ENCODE measurements around the gene ARHGAP31.

Gene ARHGAP31

DNA sequence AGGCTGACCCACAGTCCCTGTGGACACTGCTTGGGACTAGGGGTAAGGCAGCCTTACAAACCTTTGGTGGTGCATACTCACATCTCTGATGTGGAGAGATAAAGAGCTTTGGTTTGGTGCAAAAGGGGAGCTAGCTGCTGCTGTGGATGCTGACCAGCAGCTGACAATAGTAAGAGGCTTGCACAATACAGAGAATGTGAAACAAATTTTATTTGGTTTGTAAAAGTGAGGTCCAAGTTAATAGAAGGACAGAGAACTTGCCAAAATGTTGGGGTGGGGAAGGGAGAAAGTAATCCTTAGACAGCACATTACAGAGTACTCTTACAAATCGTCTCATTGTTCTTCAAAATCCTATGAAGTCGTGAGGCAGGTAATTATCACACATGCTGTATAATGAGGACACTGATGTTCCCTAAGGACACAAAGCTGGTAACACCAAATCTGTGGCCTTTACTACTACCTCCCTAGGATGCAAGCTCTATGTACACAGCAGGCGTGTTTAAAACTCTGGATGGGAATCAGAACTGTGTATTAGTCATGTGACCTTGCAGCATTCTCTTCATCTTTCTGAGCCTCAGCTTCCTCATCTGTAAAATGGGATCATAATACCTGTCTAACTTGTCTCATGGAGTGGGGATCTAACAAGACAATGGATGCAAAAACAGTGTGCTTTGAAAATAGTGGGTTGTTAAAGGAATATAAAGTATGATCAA, 21.6 kb downstream of the ARHGAP31 start:
- Histone ChIP-seq H3K27me3 (ENCODE audit: low read length) (no peaks in the 10 kb centered on the region), H2AFZ (ENCODE audit: low read depth, low read length, severe bottlenecking) (no peak overlapping the region), H3K27ac (ENCODE audit: low read depth, low read length) (no peak overlapping the region), H3K4me3 (ENCODE audit: insufficient read depth, low read length, poor library complexity, severe bottlenecking) (no peak overlapping the region), H3K9ac (ENCODE audit: low read length) (no peak overlapping the region), H3K36me3 (ENCODE audit: low read length) (no peaks in the 10 kb centered on the region), H3K9me3 (ENCODE audit: insufficient read depth, low read length) (no peaks in the 10 kb centered on the region), H3K4me2 (ENCODE audit: low read depth, low read length, poor library complexity, severe bottlenecking) (no peak overlapping the region), H3K79me2 (ENCODE audit: insufficient read depth, low read length) (no peaks in the 10 kb centered on the region), H4K20me1 (ENCODE audit: low read depth, low read length) (no peaks in the 10 kb centered on the region), H3F3A (ENCODE audit: insufficient read depth) (no peaks in the 10 kb centered on the region), H3K9me2 (replicated peaks; ENCODE audit: insufficient read depth, low read length) (no peaks in the 10 kb centered on the region)
- no peak for TF ChIP-seq EZH2phosphoT487 (conservative IDR thresholded peaks at IDR 0.05; ENCODE audit: low read length)
- TF ChIP-seq, protein P1, sequence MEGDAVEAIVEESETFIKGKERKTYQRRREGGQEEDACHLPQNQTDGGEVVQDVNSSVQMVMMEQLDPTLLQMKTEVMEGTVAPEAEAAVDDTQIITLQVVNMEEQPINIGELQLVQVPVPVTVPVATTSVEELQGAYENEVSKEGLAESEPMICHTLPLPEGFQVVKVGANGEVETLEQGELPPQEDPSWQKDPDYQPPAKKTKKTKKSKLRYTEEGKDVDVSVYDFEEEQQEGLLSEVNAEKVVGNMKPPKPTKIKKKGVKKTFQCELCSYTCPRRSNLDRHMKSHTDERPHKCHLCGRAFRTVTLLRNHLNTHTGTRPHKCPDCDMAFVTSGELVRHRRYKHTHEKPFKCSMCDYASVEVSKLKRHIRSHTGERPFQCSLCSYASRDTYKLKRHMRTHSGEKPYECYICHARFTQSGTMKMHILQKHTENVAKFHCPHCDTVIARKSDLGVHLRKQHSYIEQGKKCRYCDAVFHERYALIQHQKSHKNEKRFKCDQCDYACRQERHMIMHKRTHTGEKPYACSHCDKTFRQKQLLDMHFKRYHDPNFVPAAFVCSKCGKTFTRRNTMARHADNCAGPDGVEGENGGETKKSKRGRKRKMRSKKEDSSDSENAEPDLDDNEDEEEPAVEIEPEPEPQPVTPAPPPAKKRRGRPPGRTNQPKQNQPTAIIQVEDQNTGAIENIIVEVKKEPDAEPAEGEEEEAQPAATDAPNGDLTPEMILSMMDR (IDR thresholded peaks at IDR 0.05; ENCODE audit: insufficient read depth, low read length, poor library complexity, severe bottlenecking): no peak

DNA sequence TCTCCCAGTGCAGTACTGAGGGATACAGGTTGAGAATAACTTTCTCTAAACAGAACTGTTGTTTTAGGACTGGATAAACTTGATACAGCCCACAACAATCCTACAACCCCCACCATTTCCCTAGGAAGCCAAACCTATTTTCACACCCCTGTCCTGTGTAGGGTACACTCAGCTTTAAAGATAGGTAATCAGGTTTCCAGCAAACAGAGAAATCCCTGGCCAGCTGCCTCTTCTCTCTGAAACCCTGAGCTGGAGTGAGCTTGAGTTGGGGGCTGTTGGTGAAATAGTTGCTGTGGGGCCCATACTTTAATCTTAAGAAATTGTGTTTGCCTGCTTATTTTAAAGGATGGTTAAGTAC, 22.1 kb downstream of the ARHGAP31 start:
- Histone ChIP-seq H3F3A (ENCODE audit: insufficient read depth) (no peaks in the 10 kb centered on the region), H2AFZ (ENCODE audit: low read depth, low read length, severe bottlenecking) (no peak overlapping the region), H3K4me2 (ENCODE audit: low read depth, low read length, poor library complexity, severe bottlenecking) (no peak overlapping the region), H3K9ac (ENCODE audit: low read length) (no peak overlapping the region), H4K20me1 (ENCODE audit: low read depth, low read length) (no peaks in the 10 kb centered on the region), H3K79me2 (ENCODE audit: insufficient read depth, low read length) (no peaks in the 10 kb centered on the region), H3K9me2 (replicated peaks; ENCODE audit: insufficient read depth, low read length) (no peaks in the 10 kb centered on the region), H3K4me3 (ENCODE audit: insufficient read depth, low read length, poor library complexity, severe bottlenecking) (no peak overlapping the region), H3K27ac (ENCODE audit: low read depth, low read length) (no peak overlapping the region), H3K9me3 (ENCODE audit: insufficient read depth, low read length) (no peaks in the 10 kb centered on the region), H3K36me3 (ENCODE audit: low read length) (no peaks in the 10 kb centered on the region), H3K27me3 (ENCODE audit: low read length) (no peaks in the 10 kb centered on the region)
- TF ChIP-seq EZH2phosphoT487 (conservative IDR thresholded peaks at IDR 0.05; ENCODE audit: low read length): no peak
- TF ChIP-seq, protein P1 (IDR thresholded peaks at IDR 0.05; ENCODE audit: insufficient read depth, low read length, poor library complexity, severe bottlenecking): no peak

DNA sequence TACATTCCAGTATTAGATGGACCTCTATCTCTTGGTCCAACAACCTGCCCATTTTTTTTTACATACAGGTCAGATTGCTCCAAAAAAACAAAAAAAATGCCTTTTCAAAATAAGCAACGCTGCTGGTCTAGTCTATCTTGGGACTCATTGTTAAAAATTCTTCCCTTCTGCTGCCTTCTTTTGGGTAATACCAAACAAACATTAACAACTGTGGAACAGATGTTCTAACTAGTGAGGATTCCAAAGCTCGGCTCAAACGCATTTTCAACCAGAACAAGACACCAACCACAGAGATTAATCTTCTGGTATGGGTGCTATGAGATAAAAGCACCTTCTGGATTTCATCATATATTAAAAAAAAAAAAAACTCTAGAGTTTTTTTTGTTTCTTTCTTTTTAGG, 24.7 kb downstream of the ARHGAP31 start:
- TF ChIP-seq, protein P1 (IDR thresholded peaks at IDR 0.05; ENCODE audit: insufficient read depth, low read length, poor library complexity, severe bottlenecking): no peak
- no peak for TF ChIP-seq EZH2phosphoT487 (conservative IDR thresholded peaks at IDR 0.05; ENCODE audit: low read length)
- no peak overlapping the region for H2AFZ ChIP-seq (ENCODE audit: low read depth, low read length, severe bottlenecking)
- H3F3A ChIP-seq (ENCODE audit: insufficient read depth): 0 out of 2 replicates have a peak, but pooled peaks cover 6% of the 10 kb centered on the region
- H4K20me1 ChIP-seq (ENCODE audit: low read depth, low read length): no peaks in the 10 kb centered on the region
- H3K9me3 ChIP-seq (ENCODE audit: insufficient read depth, low read length): no peaks in the 10 kb centered on the region
- H3K27ac ChIP-seq (ENCODE audit: low read depth, low read length): no peak overlapping the region
- no peaks in the 10 kb centered on the region for H3K27me3 ChIP-seq (ENCODE audit: low read length)
- no peak overlapping the region for H3K9ac ChIP-seq (ENCODE audit: low read length)
- no peaks in the 10 kb centered on the region for H3K36me3 ChIP-seq (ENCODE audit: low read length)
- no peaks in the 10 kb centered on the region for H3K79me2 ChIP-seq (ENCODE audit: insufficient read depth, low read length)
- no peaks in the 10 kb centered on the region for H3K9me2 ChIP-seq (replicated peaks; ENCODE audit: insufficient read depth, low read length)
- no peak overlapping the region for H3K4me3 ChIP-seq (ENCODE audit: insufficient read depth, low read length, poor library complexity, severe bottlenecking)
- H3K4me2 ChIP-seq (ENCODE audit: low read depth, low read length, poor library complexity, severe bottlenecking): no peak overlapping the region

Data from SU-DHL-6 (cell line).